Ishikawa (cell line): Measurements from ENCODE around the gene KCNJ9.
A peak's percentile ranks its signal among the peaks of the same experiment; 100 is the strongest.

Source experiments
- CEBPB ChIP-seq: IDR thresholded peaks from 2 replicates; pipeline ENCODE4 v1.6.1; 2012
- CREB1 ChIP-seq: IDR thresholded peaks from 2 replicates; pipeline ENCODE4 v1.6.1; 2012; ENCODE audit warnings: low read depth
- EGR1 ChIP-seq: IDR thresholded peaks from 2 replicates; pipeline ENCODE4 v1.6.1; 2012
- EP300 ChIP-seq: IDR thresholded peaks from 2 replicates; pipeline ENCODE4 v1.6.1; 2012; ENCODE audit warnings: borderline replicate concordance
- FOXM1 ChIP-seq: IDR thresholded peaks from 2 replicates; pipeline ENCODE4 v1.6.1; 2012; ENCODE audit warnings: low read depth, borderline replicate concordance
- MAX ChIP-seq: IDR thresholded peaks from 2 replicates; pipeline ENCODE4 v1.6.1; 2012
- NFIC ChIP-seq: IDR thresholded peaks from 2 replicates; pipeline ENCODE4 v1.6.1; 2012
- RAD21 ChIP-seq: IDR thresholded peaks from 2 replicates; pipeline ENCODE4 v1.6.1; 2012; ENCODE audit warnings: low read depth
- REST ChIP-seq: IDR thresholded peaks from 2 replicates; pipeline ENCODE4 v1.6.1; 2012; ENCODE audit warnings: low read depth, mild to moderate bottlenecking
- TAF1 ChIP-seq: IDR thresholded peaks from 2 replicates; pipeline ENCODE4 v1.6.1; 2012; ENCODE audit warnings: low read depth, mild to moderate bottlenecking
- TCF12 ChIP-seq: IDR thresholded peaks from 2 replicates; pipeline ENCODE4 v1.6.1; 2012; ENCODE audit warnings: low read depth
- TEAD4 ChIP-seq: IDR thresholded peaks from 2 replicates; pipeline ENCODE4 v1.6.1; 2012
- USF1 ChIP-seq: IDR thresholded peaks from 2 replicates; pipeline ENCODE4 v1.6.1; 2012
- YY1 ChIP-seq: IDR thresholded peaks from 2 replicates; pipeline ENCODE4 v1.6.1; 2012; ENCODE audit warnings: low read depth
- ZBTB7A ChIP-seq: IDR thresholded peaks from 2 replicates; pipeline ENCODE4 v1.6.1; 2012; ENCODE audit warnings: low read depth

Gene KCNJ9

GRCh38 chr1:160103658-160104408, 22.5 kb downstream of the KCNJ9 start:
- TF ChIP-seq CREB1 (no peak), CEBPB (no peak), ZBTB7A (no peak), USF1 (no peak), TCF12 (0 out of 2 replicates have a peak, but pooled peaks have one; percentile 43)

GRCh38 chr1:160104486-160104885, 23.1 kb downstream of the KCNJ9 start:
- no peak for TF ChIP-seq USF1
- no peak for TF ChIP-seq RAD21
- TF ChIP-seq EP300, result no peak
- TF ChIP-seq MAX, result no peak
- TF ChIP-seq FOXM1, result no peak
- no peak; the same call in 1 of the 2 replicates for TF ChIP-seq TCF12
- TF ChIP-seq NFIC, result no peak
- TF ChIP-seq CREB1, result no peak

- no peak for TF ChIP-seq FOXM1
- TF ChIP-seq EP300, result no peak
- no peak for TF ChIP-seq ZBTB7A
- TF ChIP-seq CEBPB, result no peak
- TF ChIP-seq TCF12, result no peak
- TF ChIP-seq MAX, result no peak
- TF ChIP-seq TAF1, result no peak
- no peak for TF ChIP-seq USF1
- no peak for TF ChIP-seq TEAD4
- no peak for TF ChIP-seq CREB1
- no peak for TF ChIP-seq RAD21
- no peak for TF ChIP-seq NFIC
- TF ChIP-seq EGR1, result no peak
Measured at GRCh38 chr1:160105155-160105554, 23.8 kb downstream of the KCNJ9 start.

- TF ChIP-seq TCF12 (no peak), USF1 (no peak), TAF1 (no peak), NFIC (no peak)
Measured at GRCh38 chr1:160107512-160107911, 26.2 kb downstream of the KCNJ9 start.

- no peak for TF ChIP-seq REST
- TF ChIP-seq EGR1, result no peak
- TF ChIP-seq YY1, result no peak
- TF ChIP-seq TAF1, result 0 out of 2 replicates have a peak, but pooled peaks have one; percentile 38
- no peak for TF ChIP-seq USF1
- peak; percentile 57; the same call in 1 of the 2 replicates for TF ChIP-seq CEBPB
- TF ChIP-seq CREB1, result no peak
- TF ChIP-seq RAD21, result peak; percentile 15; the same call in 1 of the 2 replicates
- peak; percentile 34 for TF ChIP-seq TEAD4
- peak; percentile 90 for TF ChIP-seq MAX
- peak; percentile 50 for TF ChIP-seq TCF12
- peak; percentile 53 for TF ChIP-seq EP300
- TF ChIP-seq NFIC, result peak; percentile 45
- TF ChIP-seq ZBTB7A, result 0 out of 2 replicates have a peak, but pooled peaks have one; percentile 46
- no peak for TF ChIP-seq FOXM1
Measured at GRCh38 chr1:160108888-160109662, 27.7 kb downstream of the KCNJ9 start.

GRCh38 chr1:160109686-160110085, 28.3 kb downstream of the KCNJ9 start:
- no peak for TF ChIP-seq TCF12
